Smooth muscle cell (in vitro differentiated cells): ENCODE measurements around the gene KRTAP10-6. TPM values are rescaled to one million over a fixed set of nuclear protein-coding genes. Genes with fewer than 3 reads are reported as not detected.

ENCODE experiments used
- DNase-seq: peaks from one replicate; lab custom pipeline; 2025; ENCODE audit not compliant: unreplicated experiment; lab: John Stamatoyannopoulos, UW
- H2AFZ ChIP-seq: fragments of 200-600 bp; sonication (generic); 2 replicates; pipeline ENCODE4 v1.6.0; 2016; ENCODE audit warnings: antibody characterized with exemption, low read depth, mild to moderate bottlenecking
- H3F3A ChIP-seq: fragments of 200-600 bp; sonication (generic); 2 replicates; pipeline ENCODE4 v1.6.0; 2017; ENCODE audit warnings: antibody characterized with exemption, low read depth
- H3K27ac ChIP-seq: fragments of 200-600 bp; sonication (generic); 2 replicates; pipeline ENCODE4 v1.5.1; 2016; ENCODE audit warnings: low read depth, mild to moderate bottlenecking
- H3K27me3 ChIP-seq: fragments of 200-600 bp; sonication (generic); 2 replicates; pipeline ENCODE4 v1.6.1; 2016; ENCODE audit warnings: low read depth, mild to moderate bottlenecking
- H3K36me3 ChIP-seq: fragments of 200-600 bp; sonication (generic); 2 replicates; pipeline ENCODE4 v1.5.1; 2016; ENCODE audit warnings: low read depth
- H3K4me1 ChIP-seq: fragments of 200-600 bp; sonication (generic); 2 replicates; pipeline ENCODE4 v1.5.1; 2016; ENCODE audit warnings: low read depth
- H3K4me2 ChIP-seq: fragments of 200-600 bp; sonication (generic); 2 replicates; pipeline ENCODE4 v1.6.0; 2016; ENCODE audit warnings: mild to moderate bottlenecking
- H3K4me3 ChIP-seq: fragments of 200-600 bp; sonication (generic); 2 replicates; pipeline ENCODE4 v1.5.1; 2016; ENCODE audit warnings: mild to moderate bottlenecking
- H3K79me2 ChIP-seq: fragments of 200-600 bp; sonication (generic); 2 replicates; pipeline ENCODE4 v1.6.0; 2016; ENCODE audit warnings: low read depth, mild to moderate bottlenecking
- H3K9ac ChIP-seq: fragments of 200-600 bp; sonication (generic); 2 replicates; pipeline ENCODE4 v1.6.0; 2016; ENCODE audit warnings: low read depth
- H3K9me3 ChIP-seq: fragments of 200-600 bp; sonication (generic); replicated peaks from 2 replicates; pipeline ENCODE4 v1.5.1; 2016; ENCODE audit warnings: low read depth
- H4K20me1 ChIP-seq: fragments of 200-600 bp; sonication (generic); 2 replicates; pipeline ENCODE4 v1.6.0; 2016; ENCODE audit warnings: low read depth
- WGBS: methylation state at CpG from one replicate; pipeline ENCODE4 v1.1.7; 2016; ENCODE audit warnings: low lambda C conversion rate; 5-methylcytosine and 5-hydroxymethylcytosine counted together
- polyA plus RNA-seq: library from polyadenylated mRNA; unstranded; fragments of >200 nt; fragmentation: Nextera tagmentation; extraction: Ambion mirVana; gene quantifications from 2 replicates; pipeline ENCODE4 v1.2.1, GENCODE V29; 2016
- total RNA-seq: library from RNA; depleted of rRNA; stranded (reverse); fragments of >200 nt; gene quantifications from 2 replicates; pipeline ENCODE4 v1.2.3, GENCODE V29; 2014
- TF ChIP-seq, protein P1 (sequence below): fragments of 200-600 bp; sonication (generic); IDR thresholded peaks from 2 replicates; pipeline ENCODE4 v1.5.1; 2017; ENCODE audit warnings: borderline replicate concordance, mild to moderate bottlenecking, antibody characterized with exemption; ENCODE audit not compliant: insufficient read depth, poor library complexity, severe bottlenecking

Gene KRTAP10-6
- total and polyA plus RNA-seq, 2 experiments from 2014 or later = 0.38 TPM; not detected in 1

GRCh38 chr21:44637018-44637850 lies 44.9 kb upstream of the KRTAP10-6 start, which contains the start of gene KRTAP10-10:
Gene KRTAP10-10, plus strand, starts transcription at chr21:44637356. Its CDS starts 62 bp downstream, at chr21:44637418.
- no peaks in the 10 kb centered on the region for H3K79me2 ChIP-seq
- DNase-seq = no peak
- TF ChIP-seq, protein P1, sequence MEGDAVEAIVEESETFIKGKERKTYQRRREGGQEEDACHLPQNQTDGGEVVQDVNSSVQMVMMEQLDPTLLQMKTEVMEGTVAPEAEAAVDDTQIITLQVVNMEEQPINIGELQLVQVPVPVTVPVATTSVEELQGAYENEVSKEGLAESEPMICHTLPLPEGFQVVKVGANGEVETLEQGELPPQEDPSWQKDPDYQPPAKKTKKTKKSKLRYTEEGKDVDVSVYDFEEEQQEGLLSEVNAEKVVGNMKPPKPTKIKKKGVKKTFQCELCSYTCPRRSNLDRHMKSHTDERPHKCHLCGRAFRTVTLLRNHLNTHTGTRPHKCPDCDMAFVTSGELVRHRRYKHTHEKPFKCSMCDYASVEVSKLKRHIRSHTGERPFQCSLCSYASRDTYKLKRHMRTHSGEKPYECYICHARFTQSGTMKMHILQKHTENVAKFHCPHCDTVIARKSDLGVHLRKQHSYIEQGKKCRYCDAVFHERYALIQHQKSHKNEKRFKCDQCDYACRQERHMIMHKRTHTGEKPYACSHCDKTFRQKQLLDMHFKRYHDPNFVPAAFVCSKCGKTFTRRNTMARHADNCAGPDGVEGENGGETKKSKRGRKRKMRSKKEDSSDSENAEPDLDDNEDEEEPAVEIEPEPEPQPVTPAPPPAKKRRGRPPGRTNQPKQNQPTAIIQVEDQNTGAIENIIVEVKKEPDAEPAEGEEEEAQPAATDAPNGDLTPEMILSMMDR = no peak
- no peaks in the 10 kb centered on the region for H3F3A ChIP-seq
- H3K27me3 ChIP-seq = no peaks in the 10 kb centered on the region
- no peaks in the 10 kb centered on the region for H4K20me1 ChIP-seq
- no peak within 1 kb of the TSS for H3K27ac ChIP-seq
- no peaks in the 10 kb centered on the region for H3K36me3 ChIP-seq
- no peak within 1 kb of the TSS for H3K4me3 ChIP-seq
- WGBS = 80% methylated on average over 20 of the region's 21 CpGs
- H3K4me2 ChIP-seq = no peak within 1 kb of the TSS
- no peak within 1 kb of the TSS for H2AFZ ChIP-seq
- no peaks in the 10 kb centered on the region for H3K9me3 ChIP-seq
- no peaks in the 10 kb centered on the region for H3K4me1 ChIP-seq
- H3K9ac ChIP-seq = no peak within 1 kb of the TSS

DNA sequence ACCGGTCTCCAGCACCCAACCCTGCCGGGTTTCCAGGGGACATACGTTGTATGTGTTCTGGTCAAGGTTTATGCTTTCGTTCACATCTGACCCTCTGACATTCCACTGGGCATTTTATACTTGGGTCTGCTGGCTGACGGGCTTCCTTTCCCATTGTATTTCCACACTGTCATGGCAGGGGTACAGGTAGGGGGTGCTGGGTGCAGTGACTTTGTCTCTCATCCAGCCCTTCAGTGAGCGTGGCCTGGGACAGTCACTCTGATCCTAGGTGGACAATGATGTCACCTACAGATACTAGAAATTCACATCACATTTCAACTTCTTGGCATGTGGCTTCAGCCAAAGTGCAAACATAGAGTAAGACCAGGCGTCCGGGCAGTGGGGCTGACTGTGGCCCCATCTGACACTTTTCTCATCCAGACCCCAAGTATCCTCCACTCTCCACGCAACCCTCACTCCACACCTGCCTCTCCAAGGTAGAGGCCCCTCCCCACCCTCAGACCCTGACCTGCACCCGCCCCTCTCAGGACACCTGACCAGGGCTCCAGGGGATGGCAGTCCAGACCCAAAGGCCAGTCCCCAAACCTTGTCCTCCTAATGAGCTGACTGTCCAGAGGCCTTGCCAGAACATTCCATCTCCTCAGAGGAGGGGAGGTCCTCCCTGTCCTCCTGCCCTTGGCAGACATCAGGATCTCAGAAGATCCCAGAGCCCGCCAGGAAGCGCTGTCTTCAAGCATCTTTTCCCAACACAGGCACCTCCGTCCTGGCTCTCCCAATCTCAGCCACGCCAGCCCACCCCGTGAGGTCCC lies 44.1 kb upstream of the KRTAP10-6 start:
- H3K9ac ChIP-seq = no peak overlapping the region
- no peaks in the 10 kb centered on the region for H3F3A ChIP-seq
- no peaks in the 10 kb centered on the region for H3K36me3 ChIP-seq
- no peak overlapping the region for H3K27ac ChIP-seq
- no peaks in the 10 kb centered on the region for H3K4me1 ChIP-seq
- 88% methylated on average over 15 of the region's 15 CpGs for WGBS
- no peaks in the 10 kb centered on the region for H4K20me1 ChIP-seq
- no peak overlapping the region for H3K4me2 ChIP-seq
- TF ChIP-seq, protein P1 = no peak
- H3K27me3 ChIP-seq = no peaks in the 10 kb centered on the region
- H3K4me3 ChIP-seq = no peak overlapping the region
- H3K79me2 ChIP-seq = no peaks in the 10 kb centered on the region
- H3K9me3 ChIP-seq = no peaks in the 10 kb centered on the region
- DNase-seq = no peak
- H2AFZ ChIP-seq = no peak overlapping the region

DNA sequence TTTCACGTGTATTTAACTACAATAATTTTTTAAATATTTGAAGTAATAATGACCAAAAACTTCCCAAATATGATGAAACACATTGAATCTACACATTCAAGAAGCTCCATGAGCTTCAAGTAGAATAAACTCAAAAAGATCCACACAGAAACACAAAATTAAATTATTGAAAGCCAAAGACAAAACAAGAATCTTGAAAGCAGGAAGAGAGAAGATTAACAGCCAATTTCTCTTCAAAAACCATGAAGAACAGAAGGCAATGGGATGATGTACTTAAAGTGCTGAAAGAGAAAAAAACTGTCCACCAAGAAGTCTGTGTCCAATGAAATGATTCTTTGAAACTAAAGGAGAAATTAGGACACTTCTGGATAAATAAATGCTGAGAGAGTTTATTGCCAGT lies 39.8 kb upstream of the KRTAP10-6 start:
- H3F3A ChIP-seq = no peaks in the 10 kb centered on the region
- WGBS = 96% methylated on average over 1 of the region's 1 CpG

More for the DNA sequence above, 39.8 kb upstream of the KRTAP10-6 start:
- Histone ChIP-seq H3K9me3 (no peaks in the 10 kb centered on the region), H4K20me1 (no peaks in the 10 kb centered on the region), H2AFZ (no peak overlapping the region), H3K36me3 (no peaks in the 10 kb centered on the region), H3K4me2 (no peak overlapping the region), H3K79me2 (no peaks in the 10 kb centered on the region), H3K27me3 (no peaks in the 10 kb centered on the region), H3K4me1 (no peaks in the 10 kb centered on the region), H3K4me3 (no peak overlapping the region), H3K9ac (no peak overlapping the region), H3K27ac (no peak overlapping the region)
- DNase-seq = no peak
- TF ChIP-seq, protein P1 = no peak
